GM23338 (cell line): ENCODE measurements around the gene SMNDC1. TPM values are rescaled to one million over a fixed set of nuclear protein-coding genes. Genes with fewer than 3 reads are reported as not detected.
"Not testable (repeated sequence)": the region's sequence is repeated elsewhere in the genome, so short reads cannot be mapped to it uniquely, and the experiment has no call there.

Source experiments
- ATAC-seq: fragments of 200-7000 bp; cut with Tn5 transposase; 3 replicates; pipeline ENCODE4 v1.9.1; 2020
- DNase-seq: peaks from one replicate; pipeline ENCODE4 v3.0.0-alpha.2; 2015; ENCODE audit warnings: low spot score
- H2AFZ ChIP-seq: fragments of 200-600 bp; sonication (generic); 2 replicates; pipeline ENCODE4 v1.8.0; 2016; ENCODE audit warnings: antibody characterized with exemption, mild to moderate bottlenecking, moderate library complexity
- H3F3A ChIP-seq: fragments of 200-600 bp; sonication (generic); replicated peaks from 2 replicates; pipeline ENCODE4 v1.8.0; 2017; ENCODE audit warnings: antibody characterized with exemption, mixed run types, low read depth
- H3K27ac ChIP-seq: fragments of 200-600 bp; sonication (generic); 2 replicates; pipeline ENCODE4 v1.6.1; 2016; ENCODE audit warnings: low read depth
- H3K27me3 ChIP-seq: fragments of 200-600 bp; sonication (generic); 2 replicates; pipeline ENCODE4 v1.8.0; 2016; ENCODE audit warnings: mild to moderate bottlenecking, mixed run types, moderate library complexity; ENCODE audit not compliant: insufficient read depth
- H3K36me3 ChIP-seq: fragments of 200-600 bp; sonication (generic); 2 replicates; pipeline ENCODE4 v1.8.0; 2016; ENCODE audit warnings: mild to moderate bottlenecking; ENCODE audit not compliant: insufficient read depth
- H3K4me1 ChIP-seq: fragments of 200-600 bp; sonication (generic); 2 replicates; pipeline ENCODE4 v1.8.0; 2016; ENCODE audit warnings: mild to moderate bottlenecking, moderate library complexity; ENCODE audit not compliant: insufficient read depth
- H3K4me2 ChIP-seq: fragments of 200-600 bp; sonication (generic); 2 replicates; pipeline ENCODE4 v1.7.1; 2017; ENCODE audit warnings: mixed run types
- H3K4me3 ChIP-seq: fragments of 200-600 bp; sonication (generic); 2 replicates; pipeline ENCODE4 v1.6.1; 2016; ENCODE audit warnings: mixed run types
- H3K79me2 ChIP-seq: fragments of 200-600 bp; sonication (generic); replicated peaks from 2 replicates; pipeline ENCODE4 v1.8.0; 2017; ENCODE audit warnings: mild to moderate bottlenecking; ENCODE audit not compliant: insufficient read depth
- H3K9me2 ChIP-seq: fragments of 200-600 bp; sonication (generic); 2 replicates; pipeline ENCODE4 v1.8.0; 2017; ENCODE audit not compliant: insufficient read depth
- H4K20me1 ChIP-seq: fragments of 200-600 bp; sonication (generic); replicated peaks from 2 replicates; pipeline ENCODE4 v1.8.0; 2017; ENCODE audit warnings: mild to moderate bottlenecking; ENCODE audit not compliant: insufficient read depth
- H3K27ac Mint-ChIP-seq: 2 replicates; pipeline ENCODE4 v1.8.0; 2020; ENCODE audit warnings: inconsistent platforms, mild to moderate bottlenecking, moderate library complexity, mixed read lengths
- H3K27me3 Mint-ChIP-seq: 3 replicates; pipeline ENCODE4 v1.8.0; 2022; ENCODE audit warnings: low read depth, mild to moderate bottlenecking, moderate library complexity, mixed read lengths, inconsistent platforms; ENCODE audit not compliant: insufficient read depth, poor library complexity
- H3K36me3 Mint-ChIP-seq: 3 replicates; pipeline ENCODE4 v1.8.0; 2021; ENCODE audit warnings: low read depth, mild to moderate bottlenecking, inconsistent platforms, moderate library complexity, mixed read lengths
- H3K4me1 Mint-ChIP-seq: 3 replicates; pipeline ENCODE4 v1.8.0; 2020; ENCODE audit warnings: mild to moderate bottlenecking, inconsistent platforms, mixed read lengths
- H3K4me3 Mint-ChIP-seq: 3 replicates; pipeline ENCODE4 v1.8.0; 2021; ENCODE audit warnings: moderate library complexity, mild to moderate bottlenecking, inconsistent platforms, mixed read lengths
- H3K9me3 Mint-ChIP-seq: 3 replicates; pipeline ENCODE4 v1.8.0; 2020; ENCODE audit warnings: moderate library complexity, mild to moderate bottlenecking, inconsistent platforms, mixed read lengths
- CTCF ChIP-seq, 2 experiments: fragments of 200-600 bp in 1 of 2; sonication (generic) in 1 of 2; conservative IDR thresholded peaks; 2 replicates each; pipeline versions ENCODE4 v1.5.1 to v1.6.1; 2016 to 2017; ENCODE audit warnings: antibody characterized with exemption in 2 of 2, low read depth in 2 of 2, mild to moderate bottlenecking in 2 of 2, moderate library complexity in 1 of 2
- ETS1 ChIP-seq: IDR thresholded peaks from 2 replicates; pipeline ENCODE4 v1.6.1; 2016; ENCODE audit warnings: antibody characterized with exemption
- EZH2 ChIP-seq: fragments of 200-600 bp; sonication (generic); IDR thresholded peaks from one replicate; pipeline ENCODE4 v1.8.0; 2017; ENCODE audit warnings: antibody characterized with exemption, mild to moderate bottlenecking, low read depth; ENCODE audit not compliant: unreplicated experiment
- NANOG ChIP-seq: IDR thresholded peaks from 2 replicates; pipeline ENCODE4 v1.6.1; 2016; ENCODE audit warnings: antibody characterized with exemption, borderline replicate concordance
- POLR2AphosphoS5 ChIP-seq: IDR thresholded peaks from 2 replicates; pipeline ENCODE4 v1.6.1; 2016; ENCODE audit warnings: antibody characterized with exemption, low read depth
- REST ChIP-seq: IDR thresholded peaks from one replicate; pipeline ENCODE4 v1.6.1; 2018; ENCODE audit warnings: antibody characterized with exemption; ENCODE audit not compliant: unreplicated experiment
- STAT1 ChIP-seq: IDR thresholded peaks from one replicate; pipeline ENCODE4 v1.6.1; 2016; ENCODE audit warnings: antibody characterized with exemption; ENCODE audit not compliant: unreplicated experiment
- polyA plus RNA-seq: library from polyadenylated mRNA; unstranded; fragments of >200 nt; fragmentation: Nextera tagmentation; extraction: Ambion mirVana; gene quantifications from 2 replicates; pipeline ENCODE4 v1.2.1, GENCODE V29; 2016
- total RNA-seq: library from RNA; depleted of rRNA; stranded (reverse); fragments of >200 nt; shearing (Covaris generic); gene quantifications from 2 replicates; pipeline ENCODE4 v1.2.3, GENCODE V29; 2014

SMNDC1 gene
- total and polyA plus RNA-seq, 2 experiments from 2014 or later, result 28.4 to 45.1 TPM

DNA sequence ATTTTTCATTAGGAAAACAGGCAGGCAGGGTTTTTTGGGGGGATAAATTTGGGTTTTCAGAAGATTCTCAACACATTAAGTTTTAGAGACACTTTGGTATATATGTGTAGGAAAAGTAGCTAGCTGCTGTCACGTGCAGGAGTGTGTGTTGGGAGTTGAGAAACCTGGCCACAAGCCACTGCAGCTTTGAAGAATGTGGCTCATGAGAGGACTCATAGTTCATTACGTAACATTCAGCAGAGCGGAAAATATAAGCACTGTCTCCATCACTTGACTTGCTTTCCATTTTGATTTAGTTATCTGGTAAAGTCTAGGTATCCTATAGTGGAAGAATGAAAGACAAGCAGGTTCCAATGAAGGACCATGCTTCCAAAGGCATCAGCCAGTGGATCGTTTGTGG lies 31.2 kb downstream of the SMNDC1 start (continued):
- TF ChIP-seq REST (no peak), POLR2AphosphoS5 (no peak), NANOG (no peak), EZH2 (no peak), CTCF (conservative IDR thresholded peaks at IDR 0.05; ENCODE audit: low read depth in 2 of 2) (no peak), ETS1 (no peak), STAT1 (no peak)

DNA sequence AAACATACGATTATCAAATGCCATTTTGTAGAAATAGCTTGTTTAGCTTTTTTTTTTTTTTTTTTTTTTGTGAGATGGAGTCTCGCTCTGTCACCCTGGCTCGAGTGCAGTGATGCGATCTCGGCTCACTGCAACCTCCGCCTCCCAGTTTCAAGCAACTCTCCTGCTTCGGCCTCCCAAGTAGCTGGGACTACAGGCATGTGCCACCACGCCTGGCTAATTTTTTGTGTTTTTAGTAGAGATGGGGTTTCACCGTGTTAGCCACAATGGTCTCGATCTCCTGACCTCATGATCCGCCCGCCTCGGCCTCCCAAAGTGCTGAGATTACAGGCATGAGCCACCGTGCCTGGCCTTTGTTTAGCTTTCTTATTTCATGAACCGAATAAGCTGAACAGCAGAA lies 31.7 kb downstream of the SMNDC1 start:
- H3F3A ChIP-seq, H3K9me2 ChIP-seq, H3K36me3 ChIP-seq, H3K4me1 ChIP-seq, ATAC-seq, H3K27ac Mint-ChIP-seq, DNase-seq, H3K27me3 ChIP-seq, H4K20me1 ChIP-seq, H3K4me3 ChIP-seq, H2AFZ ChIP-seq, H3K27ac ChIP-seq, H3K4me3 Mint-ChIP-seq, H3K9me3 Mint-ChIP-seq, H3K79me2 ChIP-seq, H3K36me3 Mint-ChIP-seq, H3K27me3 Mint-ChIP-seq, H3K4me2 ChIP-seq: not testable (repeated sequence)
- peaks cover 16% of the 10 kb centered on the region for H3K4me1 Mint-ChIP-seq
